T-helper 2 cell treated with Interferon-gamma antibody and Interleukin-4, amounts not matched to agents 5 μg/mL and 100 μg/mL, for 36 hours (primary cell): ENCODE measurements around the gene RAB11A.

ENCODE experiments used
- DNase-seq: peaks from one replicate; pipeline ENCODE4 v3.0.0; 2021; ENCODE audit warnings: low spot score
- H3K27ac Mint-ChIP-seq: one replicate; pipeline ENCODE4 v1.8.0; 2021; ENCODE audit warnings: mild to moderate bottlenecking, mixed read lengths
- H3K27me3 Mint-ChIP-seq: one replicate; pipeline ENCODE4 v1.8.0; 2021; ENCODE audit warnings: low read depth, mixed read lengths
- H3K36me3 Mint-ChIP-seq: one replicate; pipeline ENCODE4 v1.8.0; 2021; ENCODE audit warnings: low read depth, mixed read lengths
- H3K4me1 Mint-ChIP-seq: one replicate; pipeline ENCODE4 v1.8.0; 2021; ENCODE audit warnings: low read depth, mixed read lengths
- H3K4me3 Mint-ChIP-seq: one replicate; pipeline ENCODE4 v1.8.0; 2022; ENCODE audit warnings: mild to moderate bottlenecking, moderate library complexity, mixed read lengths
- H3K9me3 Mint-ChIP-seq: one replicate; pipeline ENCODE4 v1.8.0; 2021; ENCODE audit warnings: mixed read lengths

RAB11A gene

GRCh38 chr15:65835447-65835846 lies 33.8 kb upstream of the RAB11A start:
- H3K36me3 Mint-ChIP-seq = no peaks in the 10 kb centered on the region
- H3K4me1 Mint-ChIP-seq = peaks cover 25% of the 10 kb centered on the region
- no peaks in the 10 kb centered on the region for H3K9me3 Mint-ChIP-seq
- H3K27ac Mint-ChIP-seq = no peak overlapping the region
- no peak overlapping the region for H3K4me3 Mint-ChIP-seq
- no peak for DNase-seq
- no peaks in the 10 kb centered on the region for H3K27me3 Mint-ChIP-seq

- Mint-ChIP-seq H3K4me3 (no peak overlapping the region), H3K9me3 (no peaks in the 10 kb centered on the region), H3K36me3 (no peaks in the 10 kb centered on the region), H3K27me3 (no peaks in the 10 kb centered on the region), H3K27ac (no peak overlapping the region), H3K4me1 (peaks cover 22% of the 10 kb centered on the region)
- DNase-seq = no peak
These were observed 32.6 kb upstream of the RAB11A start for GRCh38 chr15:65836665-65837064.

GRCh38 chr15:65837301-65838294 lies 31.7 kb upstream of the RAB11A start:
- Mint-ChIP-seq H3K27me3 (no peaks in the 10 kb centered on the region), H3K27ac (no peak overlapping the region), H3K4me3 (no peak overlapping the region), H3K36me3 (no peaks in the 10 kb centered on the region), H3K4me1 (peaks cover 17% of the 10 kb centered on the region), H3K9me3 (no peaks in the 10 kb centered on the region)
- no peak for DNase-seq

GRCh38 chr15:65839354-65839901 lies 29.9 kb upstream of the RAB11A start:
- Mint-ChIP-seq H3K4me1 (peaks cover 2% of the 10 kb centered on the region), H3K4me3 (no peak overlapping the region), H3K27ac (no peak overlapping the region), H3K9me3 (no peaks in the 10 kb centered on the region), H3K27me3 (peaks cover 3% of the 10 kb centered on the region), H3K36me3 (no peaks in the 10 kb centered on the region)
- DNase-seq = no peak

- peaks cover 5% of the 10 kb centered on the region for H3K27me3 Mint-ChIP-seq
- H3K9me3 Mint-ChIP-seq = no peaks in the 10 kb centered on the region
- peaks cover 2% of the 10 kb centered on the region for H3K4me1 Mint-ChIP-seq
- no peak overlapping the region for H3K27ac Mint-ChIP-seq
- no peak for DNase-seq
- no peak overlapping the region for H3K4me3 Mint-ChIP-seq
- H3K36me3 Mint-ChIP-seq = no peaks in the 10 kb centered on the region
These were observed 29.3 kb upstream of the RAB11A start for GRCh38 chr15:65839985-65840384.

GRCh38 chr15:65841121-65841930 lies 28.0 kb upstream of the RAB11A start:
- Mint-ChIP-seq H3K27ac (no peak overlapping the region), H3K4me3 (no peak overlapping the region), H3K9me3 (no peaks in the 10 kb centered on the region), H3K27me3 (peaks cover 8% of the 10 kb centered on the region), H3K36me3 (no peaks in the 10 kb centered on the region), H3K4me1 (no peaks in the 10 kb centered on the region)
- no peak for DNase-seq

GRCh38 chr15:65845826-65846519 lies 23.3 kb upstream of the RAB11A start:
- peaks cover 11% of the 10 kb centered on the region for H3K27me3 Mint-ChIP-seq
- H3K9me3 Mint-ChIP-seq = no peaks in the 10 kb centered on the region
- no peaks in the 10 kb centered on the region for H3K4me1 Mint-ChIP-seq
- no peak overlapping the region for H3K4me3 Mint-ChIP-seq
- H3K27ac Mint-ChIP-seq = no peak overlapping the region
- H3K36me3 Mint-ChIP-seq = no peaks in the 10 kb centered on the region
- no peak for DNase-seq

GRCh38 chr15:65847989-65848388 lies 21.3 kb upstream of the RAB11A start:
- peaks cover 13% of the 10 kb centered on the region for H3K27me3 Mint-ChIP-seq
- no peak overlapping the region for H3K4me3 Mint-ChIP-seq
- H3K27ac Mint-ChIP-seq = no peak overlapping the region
- H3K4me1 Mint-ChIP-seq = no peaks in the 10 kb centered on the region
- no peak for DNase-seq
- H3K9me3 Mint-ChIP-seq = no peaks in the 10 kb centered on the region
- H3K36me3 Mint-ChIP-seq = no peaks in the 10 kb centered on the region

- Mint-ChIP-seq H3K9me3 (no peaks in the 10 kb centered on the region), H3K27me3 (peaks cover 10% of the 10 kb centered on the region), H3K4me3 (no peak overlapping the region), H3K36me3 (no peaks in the 10 kb centered on the region), H3K4me1 (peaks cover 1% of the 10 kb centered on the region), H3K27ac (no peak overlapping the region)
- no peak for DNase-seq
These were observed 17.3 kb upstream of the RAB11A start for GRCh38 chr15:65851981-65852380.

GRCh38 chr15:65856821-65857455 lies 12.4 kb upstream of the RAB11A start:
- H3K27ac Mint-ChIP-seq = no peak overlapping the region
- peaks cover 8% of the 10 kb centered on the region for H3K27me3 Mint-ChIP-seq
- no peaks in the 10 kb centered on the region for H3K36me3 Mint-ChIP-seq
- H3K4me3 Mint-ChIP-seq = no peak overlapping the region
- DNase-seq = peak; percentile 56
- peaks cover 8% of the 10 kb centered on the region for H3K4me1 Mint-ChIP-seq
- no peaks in the 10 kb centered on the region for H3K9me3 Mint-ChIP-seq

- no peaks in the 10 kb centered on the region for H3K9me3 Mint-ChIP-seq
- H3K4me3 Mint-ChIP-seq = no peak overlapping the region
- DNase-seq = no peak
- H3K36me3 Mint-ChIP-seq = no peaks in the 10 kb centered on the region
- H3K4me1 Mint-ChIP-seq = peaks cover 12% of the 10 kb centered on the region
- peaks cover 8% of the 10 kb centered on the region for H3K27me3 Mint-ChIP-seq
- H3K27ac Mint-ChIP-seq = no peak overlapping the region
These were observed 11.4 kb upstream of the RAB11A start for GRCh38 chr15:65857718-65858402.

- Mint-ChIP-seq H3K27ac (no peak overlapping the region), H3K9me3 (no peaks in the 10 kb centered on the region), H3K36me3 (no peaks in the 10 kb centered on the region), H3K4me1 (peaks cover 10% of the 10 kb centered on the region), H3K4me3 (no peak overlapping the region), H3K27me3 (peaks cover 4% of the 10 kb centered on the region)
- DNase-seq = peak; percentile 68
These were observed 6.6 kb upstream of the RAB11A start for GRCh38 chr15:65862682-65863081.

- Mint-ChIP-seq H3K4me3 (no peak overlapping the region), H3K9me3 (no peaks in the 10 kb centered on the region), H3K36me3 (no peaks in the 10 kb centered on the region), H3K27ac (no peak overlapping the region), H3K27me3 (peaks cover 4% of the 10 kb centered on the region), H3K4me1 (peaks cover 10% of the 10 kb centered on the region)
- DNase-seq = no peak
These were observed 6.2 kb upstream of the RAB11A start for GRCh38 chr15:65863106-65863505.
